Astrocyte (in vitro differentiated cells and primary cell): Measurements from ENCODE around the gene NAALADL2.

ENCODE experiments used
- EZH2 ChIP-seq: IDR thresholded peaks from 2 replicates; pipeline ENCODE4 v1.6.1; 2012; ENCODE audit warnings: mild to moderate bottlenecking, low read length, inconsistent platforms; ENCODE audit not compliant: insufficient read depth
- TF ChIP-seq, protein P1 (sequence below): IDR thresholded peaks from 2 replicates; pipeline ENCODE4 v1.5.1; 2011; ENCODE audit warnings: low read depth, mild to moderate bottlenecking, inconsistent platforms, low read length, moderate library complexity; ENCODE audit not compliant: insufficient read depth

DNA sequence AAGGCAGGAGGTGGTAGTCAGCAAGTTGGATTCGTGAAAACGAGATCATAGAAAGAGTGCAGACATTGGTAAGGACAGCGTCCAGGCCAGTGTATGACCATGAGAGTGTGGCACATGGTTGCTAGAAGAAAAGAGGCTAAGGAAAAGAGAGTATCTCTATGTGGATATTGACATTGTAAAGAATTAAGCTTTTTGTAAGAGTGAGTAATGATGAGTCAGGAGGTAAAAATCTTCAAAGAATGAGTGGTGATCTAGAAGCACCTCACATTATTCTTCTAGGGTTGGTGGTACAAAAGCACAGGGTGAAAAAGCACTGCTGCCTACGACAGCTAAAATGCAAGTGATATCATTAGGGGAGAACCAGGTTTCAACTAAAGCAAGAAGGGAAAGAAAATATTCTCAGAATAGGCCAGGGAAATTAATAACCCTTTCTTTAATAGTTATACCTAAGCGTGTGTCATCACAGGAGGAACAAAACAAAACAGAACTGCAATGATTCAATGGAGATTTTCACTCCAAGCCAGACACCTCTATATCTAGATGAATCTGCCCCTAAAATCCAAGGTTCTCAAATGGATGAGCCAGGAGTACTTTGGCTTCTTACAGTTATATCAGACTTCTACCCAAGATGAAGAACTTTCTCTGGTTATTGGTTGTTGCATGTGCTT is 884.7 kb downstream of the NAALADL2 start:
- TF ChIP-seq, protein P1, sequence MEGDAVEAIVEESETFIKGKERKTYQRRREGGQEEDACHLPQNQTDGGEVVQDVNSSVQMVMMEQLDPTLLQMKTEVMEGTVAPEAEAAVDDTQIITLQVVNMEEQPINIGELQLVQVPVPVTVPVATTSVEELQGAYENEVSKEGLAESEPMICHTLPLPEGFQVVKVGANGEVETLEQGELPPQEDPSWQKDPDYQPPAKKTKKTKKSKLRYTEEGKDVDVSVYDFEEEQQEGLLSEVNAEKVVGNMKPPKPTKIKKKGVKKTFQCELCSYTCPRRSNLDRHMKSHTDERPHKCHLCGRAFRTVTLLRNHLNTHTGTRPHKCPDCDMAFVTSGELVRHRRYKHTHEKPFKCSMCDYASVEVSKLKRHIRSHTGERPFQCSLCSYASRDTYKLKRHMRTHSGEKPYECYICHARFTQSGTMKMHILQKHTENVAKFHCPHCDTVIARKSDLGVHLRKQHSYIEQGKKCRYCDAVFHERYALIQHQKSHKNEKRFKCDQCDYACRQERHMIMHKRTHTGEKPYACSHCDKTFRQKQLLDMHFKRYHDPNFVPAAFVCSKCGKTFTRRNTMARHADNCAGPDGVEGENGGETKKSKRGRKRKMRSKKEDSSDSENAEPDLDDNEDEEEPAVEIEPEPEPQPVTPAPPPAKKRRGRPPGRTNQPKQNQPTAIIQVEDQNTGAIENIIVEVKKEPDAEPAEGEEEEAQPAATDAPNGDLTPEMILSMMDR: no peak
- TF ChIP-seq EZH2: no peak
